Measurements from ENCODE around the gene RAB10.

DNA sequence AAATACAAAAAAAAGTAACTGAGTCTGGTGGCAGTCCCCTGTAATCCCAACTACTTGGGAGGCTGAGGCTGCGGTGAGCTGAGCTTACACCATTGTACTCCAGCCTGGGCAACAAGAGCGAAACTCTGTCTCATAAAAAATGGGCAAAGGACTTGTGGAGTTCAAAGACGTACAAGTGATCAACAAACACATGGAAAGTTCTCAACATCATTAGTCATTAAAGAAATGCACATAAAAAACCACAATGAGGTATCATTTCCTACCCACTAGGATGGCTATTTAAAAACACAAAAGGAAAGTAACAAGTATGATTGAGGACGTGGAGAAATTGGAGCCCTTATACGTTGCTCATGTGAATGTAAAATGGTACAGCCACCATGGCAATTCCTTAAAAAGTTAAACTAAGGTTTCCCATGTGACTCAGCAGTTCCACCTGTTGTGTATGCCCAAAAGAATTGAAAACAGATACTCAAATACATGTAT, 52.3 kb downstream of the RAB10 start:
- TF ChIP-seq EZH2 (IDR thresholded peaks at IDR 0.05; ENCODE audit: insufficient read depth, low read length), result no peak
- TF ChIP-seq, protein P1, sequence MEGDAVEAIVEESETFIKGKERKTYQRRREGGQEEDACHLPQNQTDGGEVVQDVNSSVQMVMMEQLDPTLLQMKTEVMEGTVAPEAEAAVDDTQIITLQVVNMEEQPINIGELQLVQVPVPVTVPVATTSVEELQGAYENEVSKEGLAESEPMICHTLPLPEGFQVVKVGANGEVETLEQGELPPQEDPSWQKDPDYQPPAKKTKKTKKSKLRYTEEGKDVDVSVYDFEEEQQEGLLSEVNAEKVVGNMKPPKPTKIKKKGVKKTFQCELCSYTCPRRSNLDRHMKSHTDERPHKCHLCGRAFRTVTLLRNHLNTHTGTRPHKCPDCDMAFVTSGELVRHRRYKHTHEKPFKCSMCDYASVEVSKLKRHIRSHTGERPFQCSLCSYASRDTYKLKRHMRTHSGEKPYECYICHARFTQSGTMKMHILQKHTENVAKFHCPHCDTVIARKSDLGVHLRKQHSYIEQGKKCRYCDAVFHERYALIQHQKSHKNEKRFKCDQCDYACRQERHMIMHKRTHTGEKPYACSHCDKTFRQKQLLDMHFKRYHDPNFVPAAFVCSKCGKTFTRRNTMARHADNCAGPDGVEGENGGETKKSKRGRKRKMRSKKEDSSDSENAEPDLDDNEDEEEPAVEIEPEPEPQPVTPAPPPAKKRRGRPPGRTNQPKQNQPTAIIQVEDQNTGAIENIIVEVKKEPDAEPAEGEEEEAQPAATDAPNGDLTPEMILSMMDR (IDR thresholded peaks at IDR 0.05; ENCODE audit: insufficient read depth, low read depth, low read length), result no peak

Data from astrocyte (in vitro differentiated cells and primary cell).